Measurements from ENCODE around the gene TRIM46.
"Not testable (repeated sequence)": the region's sequence is repeated elsewhere in the genome, so short reads cannot be mapped to it uniquely, and the experiment has no call there.

The TRIM46 gene

DNA sequence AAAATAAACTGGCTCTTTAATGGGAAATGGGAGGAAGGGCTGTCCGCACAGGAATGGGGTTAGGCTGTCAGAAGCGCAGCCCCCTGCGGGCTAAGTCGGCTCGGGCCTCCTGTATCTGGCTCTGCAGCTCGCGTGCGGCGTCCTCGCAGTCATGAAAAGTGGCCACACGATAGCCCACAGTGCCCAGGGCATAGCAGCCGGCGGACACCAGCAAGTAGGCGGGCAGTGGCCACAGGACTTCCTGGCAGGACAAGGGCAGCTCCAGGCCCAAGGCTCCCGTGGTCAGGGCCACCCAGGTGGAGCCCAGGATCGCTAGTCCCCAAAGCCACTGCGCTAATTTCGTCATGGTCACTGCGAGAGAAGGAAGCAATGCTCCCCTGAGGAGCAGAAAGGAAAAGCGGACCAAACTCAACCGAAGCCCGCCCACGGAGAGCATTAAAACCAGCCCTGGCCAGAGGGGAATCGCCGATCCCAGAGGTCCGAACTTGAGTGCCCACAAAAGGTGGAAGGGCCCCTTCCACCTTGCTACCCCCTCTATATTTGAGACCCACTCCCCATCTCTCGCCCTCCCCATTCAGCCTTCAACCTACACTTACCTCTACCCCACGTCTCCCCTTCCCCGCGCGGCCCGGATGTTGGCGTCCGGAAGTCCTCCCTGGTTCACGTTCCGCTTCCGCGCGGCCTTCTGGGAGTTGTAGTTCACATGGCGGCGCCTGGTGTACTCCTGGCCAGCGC is 33.6 kb upstream of the TRIM46 start, which contains the start of gene DPM3:
Gene DPM3 (minus strand): TSS at position 637 of the 735 bp plus-strand sequence. CDS start 291 bp downstream, at position 346.
- peak; percentile 93 for DNase-seq

DNA sequence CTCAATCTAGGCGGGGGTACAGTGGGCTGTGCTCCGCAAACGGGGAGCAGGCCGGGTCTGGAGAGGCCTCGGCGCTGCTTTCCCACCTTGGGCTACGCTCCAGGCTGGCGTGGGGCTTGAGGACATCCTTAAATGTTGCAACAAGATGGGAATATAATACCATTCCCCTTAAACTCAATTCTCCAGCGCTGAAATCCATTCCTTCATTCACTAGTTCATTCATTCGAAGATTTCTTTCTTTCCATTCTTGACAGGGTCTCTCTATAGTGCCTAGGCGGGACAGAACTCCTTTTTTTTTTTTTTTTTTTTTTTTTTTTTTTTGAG is 33.1 kb upstream of the TRIM46 start:
- no peak for DNase-seq

DNA sequence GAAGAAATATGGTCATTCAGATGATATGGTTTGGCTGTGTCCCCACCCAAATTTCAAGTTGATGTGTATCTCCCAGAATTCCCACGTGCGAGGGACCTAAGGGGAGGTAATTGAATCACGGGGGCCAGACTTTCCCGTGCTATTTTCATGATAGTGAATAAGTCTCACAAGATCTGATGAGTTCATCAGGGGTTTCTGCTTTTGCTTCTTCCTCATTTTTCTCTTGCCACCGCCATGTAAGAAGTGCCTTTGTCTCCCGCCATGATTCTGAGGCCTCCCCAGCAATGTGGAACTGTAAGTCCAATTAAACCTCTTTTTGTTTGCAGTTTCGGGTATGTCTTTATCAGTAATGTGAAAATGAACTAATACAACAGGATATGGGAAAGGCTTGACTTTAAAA is 31.9 kb upstream of the TRIM46 start:
- DNase-seq: no peak

DNA sequence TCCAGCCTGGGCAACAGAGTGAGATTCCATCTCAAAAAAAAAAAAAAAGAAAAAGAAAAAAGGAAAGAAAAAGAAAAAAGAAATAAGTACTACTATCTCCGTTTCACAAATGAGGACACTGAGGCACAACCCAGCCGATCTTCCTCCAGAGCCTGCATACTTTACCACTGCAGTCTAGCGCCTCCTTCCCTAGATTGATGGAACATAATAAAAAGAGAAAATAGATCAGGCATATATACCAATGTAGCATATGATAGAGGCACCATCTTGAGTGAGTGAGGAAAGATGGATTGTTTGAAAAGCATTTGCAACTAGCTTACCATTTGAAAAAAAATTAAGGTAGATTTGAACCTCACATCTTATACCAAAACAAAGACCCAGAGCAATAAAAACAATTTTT is 28.2 kb upstream of the TRIM46 start:
- no peak for DNase-seq

DNA sequence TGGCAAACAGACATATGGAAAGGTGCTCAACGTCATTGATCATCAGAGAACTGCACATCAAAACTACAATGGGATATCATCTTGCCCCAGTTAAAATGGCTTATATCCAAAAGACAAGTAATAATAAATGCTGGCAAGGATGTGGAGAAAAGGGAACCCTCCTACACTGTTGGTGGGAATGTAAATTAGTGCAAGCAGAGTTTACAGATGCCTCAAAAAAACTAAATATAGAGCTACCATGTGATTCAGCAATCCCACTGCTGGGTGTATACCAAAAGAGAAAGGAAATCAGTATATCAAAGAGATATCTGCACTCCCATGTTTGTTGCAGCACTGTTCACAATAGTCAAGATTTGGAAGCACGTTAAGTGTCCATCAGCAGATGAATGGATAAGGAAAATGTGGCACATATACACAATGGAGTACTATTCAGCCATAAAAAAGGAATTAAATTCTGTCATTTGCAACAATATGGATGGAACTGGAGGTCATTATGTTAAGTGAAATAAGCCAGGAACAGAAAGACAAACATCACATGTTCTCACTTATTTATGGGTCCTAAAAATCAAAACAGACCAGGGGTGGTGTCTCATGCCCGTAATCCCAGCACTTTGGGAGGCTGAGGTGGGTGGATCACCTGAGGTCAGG is 17.5 kb upstream of the TRIM46 start:
- not testable (repeated sequence) for DNase-seq

DNA sequence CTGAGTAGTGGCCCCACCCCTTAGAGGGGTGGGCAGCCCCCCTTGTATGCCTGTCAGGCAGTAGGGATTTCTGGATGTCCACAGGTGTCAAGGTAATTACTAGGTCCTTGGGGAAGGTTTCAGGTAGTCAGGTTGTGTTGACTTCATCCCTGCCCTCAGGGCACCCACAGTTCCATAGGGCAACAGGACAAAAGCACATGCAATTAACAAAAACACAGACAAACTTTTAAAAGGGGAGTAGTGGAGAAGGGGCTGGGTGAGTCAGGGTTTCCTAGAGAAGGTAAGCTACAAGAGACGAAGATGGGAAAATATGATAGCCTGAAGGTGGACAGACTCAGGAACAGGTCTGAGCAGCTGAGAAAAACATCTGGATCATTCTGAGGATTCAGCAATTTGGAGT is 14.7 kb upstream of the TRIM46 start:
- DNase-seq: no peak

DNA sequence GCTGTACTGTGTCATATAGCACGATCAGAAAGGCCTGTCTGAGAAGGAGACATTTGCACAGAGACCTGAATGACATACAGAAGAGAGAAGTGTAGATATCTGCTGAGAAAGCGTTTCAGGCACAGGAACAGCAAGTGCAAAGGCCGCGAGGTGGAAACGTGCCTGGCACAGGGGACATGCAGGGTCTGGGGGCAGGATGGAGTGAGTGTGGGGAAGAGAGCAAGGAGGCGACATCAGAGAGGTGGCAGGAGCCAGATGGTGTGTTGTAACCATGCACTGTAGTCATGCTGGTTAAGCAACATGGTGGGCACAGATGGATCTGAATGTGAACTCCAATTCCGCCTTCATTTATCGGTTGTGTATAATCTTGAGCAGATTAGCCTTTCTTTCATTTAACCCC is 13.5 kb upstream of the TRIM46 start:
- no peak for DNase-seq

DNA sequence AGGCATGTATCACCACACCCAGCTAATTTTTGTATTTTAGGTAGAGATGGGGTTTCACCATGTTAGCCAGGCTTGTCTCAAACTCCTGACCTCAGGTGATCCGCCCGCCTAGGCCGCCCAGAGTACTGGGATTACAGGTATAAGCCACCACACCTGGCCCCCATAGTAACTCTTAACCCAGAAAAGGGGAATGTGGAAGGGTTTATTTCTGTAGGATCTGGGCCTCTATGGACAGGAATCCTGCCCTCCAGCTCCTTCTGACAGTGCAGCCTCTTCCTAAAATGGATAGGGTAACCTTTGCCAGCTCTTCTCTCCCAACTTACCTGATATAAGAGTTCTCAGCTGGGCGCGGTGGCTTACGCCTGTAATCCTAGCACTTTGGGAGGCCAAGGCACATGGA is 11.0 kb upstream of the TRIM46 start:
- not testable (repeated sequence) for DNase-seq

DNA sequence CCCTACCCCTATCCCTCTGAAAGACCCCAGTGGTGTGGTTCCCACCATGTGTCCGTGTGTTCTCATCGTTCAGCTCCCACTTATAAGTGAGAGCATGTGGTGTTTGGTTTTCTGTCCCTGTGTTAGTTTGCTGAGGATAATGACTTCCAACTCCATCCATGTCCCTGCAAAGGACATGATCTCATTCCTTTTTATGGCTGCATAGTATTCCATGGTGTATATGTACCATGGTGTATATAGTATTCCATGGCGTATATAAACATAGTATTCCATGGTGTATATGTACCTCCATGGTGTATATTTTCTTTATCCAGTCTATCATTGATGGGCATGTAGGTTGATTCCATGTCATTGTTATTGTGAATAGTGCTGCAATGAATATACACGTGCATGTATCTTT is 9.9 kb upstream of the TRIM46 start:
- not testable (repeated sequence) for DNase-seq

DNA sequence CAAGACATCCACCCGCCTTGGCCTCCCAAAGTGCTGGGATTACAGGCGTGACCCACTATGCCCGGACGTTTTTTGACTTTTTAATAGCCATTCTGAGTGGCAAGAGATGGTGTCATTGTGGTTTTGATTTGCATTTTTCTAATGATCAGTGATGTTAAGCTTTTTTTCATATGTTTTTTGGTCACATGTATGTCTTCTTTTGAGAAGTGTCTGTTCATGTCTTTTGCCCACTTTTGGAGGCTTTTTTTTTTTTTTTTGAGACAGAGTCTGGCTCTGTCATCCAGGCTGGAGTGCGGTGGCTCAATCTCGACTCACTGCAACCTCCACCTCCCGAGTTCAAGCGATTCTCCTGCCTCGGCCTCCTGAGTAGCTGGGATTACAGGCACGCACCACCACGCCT is 9.0 kb upstream of the TRIM46 start:
- DNase-seq: not testable (repeated sequence)

DNA sequence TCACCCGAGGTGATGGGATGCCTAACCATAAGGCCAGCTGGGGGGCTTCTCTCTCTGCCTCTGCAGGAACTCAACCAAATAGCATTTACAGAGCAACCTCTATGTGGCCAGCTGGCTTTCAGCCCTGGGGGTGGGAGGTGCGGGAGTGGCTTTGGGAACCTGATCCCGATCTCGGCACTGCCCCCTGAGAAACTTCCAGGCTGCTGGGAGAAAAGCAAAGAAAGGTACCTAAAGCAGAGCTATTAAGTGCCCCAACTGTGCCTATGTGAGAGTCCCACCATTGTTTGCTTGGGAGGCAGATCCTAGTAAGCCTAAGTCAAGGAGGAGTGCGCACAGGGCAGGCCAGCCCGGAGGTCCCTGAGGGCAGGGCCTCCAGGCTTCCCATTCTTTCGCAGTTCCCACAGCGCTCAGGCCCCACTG is 7.6 kb upstream of the TRIM46 start:
- DNase-seq: no peak

DNA sequence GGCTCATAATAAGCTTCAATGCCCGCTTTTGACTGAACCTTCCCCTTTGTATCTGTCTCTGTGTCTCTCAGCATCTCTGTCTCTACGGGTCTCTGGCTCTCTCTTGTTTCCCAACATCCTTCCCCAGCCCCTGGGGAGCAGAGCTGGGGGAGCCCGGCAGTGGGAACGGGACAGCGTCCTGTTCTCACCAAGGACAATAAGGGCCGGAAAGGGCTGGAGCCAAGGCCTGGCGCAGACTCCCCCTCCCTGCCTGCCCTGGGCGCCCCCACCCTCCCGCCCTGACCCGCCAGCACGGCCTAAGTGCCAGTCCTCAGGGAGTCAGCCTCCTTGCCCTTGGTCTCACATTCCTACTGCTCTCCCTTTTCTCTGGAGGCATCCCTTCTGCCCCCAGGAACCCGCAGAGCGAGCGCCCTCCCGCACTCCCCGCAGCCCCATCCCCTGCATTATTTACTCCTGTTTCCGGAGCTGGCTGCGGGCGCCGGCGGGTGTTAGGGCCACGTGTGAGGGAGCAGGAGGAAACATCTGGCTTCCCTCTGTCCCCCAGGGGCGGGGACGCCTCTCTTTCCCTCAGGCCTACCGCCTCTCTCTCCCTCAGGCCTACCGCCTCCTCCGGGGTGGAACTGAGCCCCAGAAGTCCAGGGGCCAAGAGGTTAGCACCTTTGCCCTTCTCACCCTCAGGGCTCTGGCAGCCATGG is 7.0 kb upstream of the TRIM46 start:
- no peak for DNase-seq

DNA sequence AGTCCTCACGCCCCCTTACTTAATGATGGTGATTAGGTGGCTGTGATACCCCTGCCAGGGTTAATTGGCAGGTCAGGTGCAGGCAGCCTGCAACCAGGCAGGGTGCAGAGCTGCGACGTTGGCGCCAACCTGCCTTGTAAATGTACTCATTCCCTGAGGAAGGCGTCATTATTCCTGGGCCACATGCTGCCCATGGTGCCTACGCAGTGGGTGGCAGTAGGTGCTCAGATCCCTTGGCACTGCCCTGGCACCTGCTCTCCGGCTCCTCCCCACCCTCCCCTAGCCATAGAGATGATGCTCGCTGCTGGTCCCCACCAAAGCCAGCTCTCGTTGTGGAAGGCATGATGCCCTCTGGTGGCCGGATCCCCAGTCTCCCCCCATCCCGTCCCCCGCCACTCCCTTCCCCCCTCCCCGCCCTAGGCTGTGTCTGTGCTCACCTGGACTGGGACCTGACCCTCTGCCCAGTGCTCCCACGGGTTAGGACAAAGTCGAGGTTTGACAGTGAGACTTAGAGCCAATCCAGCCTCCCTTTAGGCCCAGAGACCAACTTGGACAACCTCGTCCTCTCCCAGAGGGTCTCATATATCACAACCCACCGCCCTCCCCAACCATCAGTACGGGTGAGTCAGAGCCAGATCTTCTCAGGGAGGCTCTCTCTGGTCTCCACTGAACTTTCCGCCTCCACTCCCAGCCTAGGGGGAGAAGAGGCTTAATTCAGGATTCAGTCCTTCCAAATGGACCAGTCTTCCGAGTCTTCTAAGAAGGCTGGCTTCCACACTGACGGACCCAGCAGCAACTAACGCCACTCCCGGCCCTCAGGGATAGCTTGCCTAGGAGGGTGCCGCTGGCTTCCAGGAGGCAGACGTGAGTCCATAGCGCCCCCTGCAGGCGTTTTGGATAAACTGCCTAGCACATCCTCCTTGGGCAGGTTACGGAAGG is 6.2 kb upstream of the TRIM46 start:
- DNase-seq: peak; percentile 93

DNA sequence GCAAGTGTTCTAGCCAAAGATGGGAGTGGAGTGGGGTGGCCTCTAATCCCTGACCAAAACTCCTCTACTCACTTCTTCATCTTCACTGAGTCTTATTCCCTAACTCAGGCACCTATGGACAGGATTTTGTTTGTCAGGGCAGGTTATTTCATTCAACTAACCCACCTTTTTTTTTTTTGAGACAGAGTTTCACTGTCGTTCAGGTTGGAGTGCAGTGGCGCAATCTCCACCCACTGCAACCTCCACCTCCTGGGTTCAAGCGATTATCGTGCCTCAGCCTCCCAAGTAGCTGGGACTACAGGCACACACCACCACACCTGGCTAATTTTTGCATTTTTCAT is 5.6 kb upstream of the TRIM46 start:
- DNase-seq: not testable (repeated sequence)

DNA sequence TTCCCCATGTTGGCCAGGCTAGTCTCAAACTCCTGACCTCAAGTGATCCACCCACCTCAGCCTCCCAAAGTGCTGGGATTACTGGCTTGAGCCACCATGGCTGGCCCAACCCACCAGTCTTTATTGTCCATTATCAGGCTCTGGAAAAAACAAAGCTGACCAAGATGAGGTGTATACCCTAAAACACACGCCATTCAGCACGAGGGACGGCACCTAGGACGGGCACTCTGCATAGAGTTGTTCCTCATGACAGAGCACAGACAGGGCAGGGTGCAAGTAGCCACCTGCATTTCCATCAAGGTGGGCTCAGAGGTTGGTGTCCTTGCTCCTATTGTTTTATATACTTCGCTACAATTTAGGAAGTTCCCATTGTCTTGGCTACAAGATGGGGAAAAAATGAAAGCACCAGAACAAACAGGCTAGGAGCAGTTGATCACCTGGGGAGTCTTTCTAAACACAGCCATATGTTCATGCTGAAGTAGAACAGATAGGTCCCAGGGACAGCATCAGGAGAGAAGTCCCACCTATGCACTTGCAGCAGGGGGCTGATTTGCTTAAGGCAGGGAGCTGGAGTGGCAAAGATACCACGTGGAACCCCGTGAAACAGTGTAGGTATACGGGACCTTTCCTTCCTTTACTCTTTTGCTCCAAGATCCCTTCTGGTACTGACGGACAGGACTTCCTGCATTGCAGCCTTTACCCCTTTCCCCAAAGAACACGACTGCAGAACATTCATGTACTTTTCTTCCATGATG is 5.0 kb upstream of the TRIM46 start:
- DNase-seq: no peak

DNA sequence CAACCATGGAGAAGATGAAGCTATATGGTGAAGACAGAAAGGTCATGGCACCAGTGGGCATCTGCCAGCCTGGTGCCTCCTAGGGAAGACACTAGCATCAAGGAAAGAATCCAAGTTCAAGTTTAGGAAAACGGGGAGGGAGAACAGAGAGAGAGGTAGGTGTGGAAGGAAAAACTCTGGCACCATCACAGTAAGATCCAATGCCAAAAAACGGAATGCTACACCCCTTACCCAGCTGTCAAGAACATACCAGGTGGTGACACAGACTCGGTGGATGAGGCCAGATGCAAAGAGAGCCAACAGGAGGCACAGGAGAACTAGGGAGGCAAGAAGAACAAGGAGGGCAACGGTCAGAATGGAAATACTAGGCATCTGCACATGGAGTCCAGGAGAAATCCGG is 4.1 kb upstream of the TRIM46 start:
- no peak for DNase-seq

DNA sequence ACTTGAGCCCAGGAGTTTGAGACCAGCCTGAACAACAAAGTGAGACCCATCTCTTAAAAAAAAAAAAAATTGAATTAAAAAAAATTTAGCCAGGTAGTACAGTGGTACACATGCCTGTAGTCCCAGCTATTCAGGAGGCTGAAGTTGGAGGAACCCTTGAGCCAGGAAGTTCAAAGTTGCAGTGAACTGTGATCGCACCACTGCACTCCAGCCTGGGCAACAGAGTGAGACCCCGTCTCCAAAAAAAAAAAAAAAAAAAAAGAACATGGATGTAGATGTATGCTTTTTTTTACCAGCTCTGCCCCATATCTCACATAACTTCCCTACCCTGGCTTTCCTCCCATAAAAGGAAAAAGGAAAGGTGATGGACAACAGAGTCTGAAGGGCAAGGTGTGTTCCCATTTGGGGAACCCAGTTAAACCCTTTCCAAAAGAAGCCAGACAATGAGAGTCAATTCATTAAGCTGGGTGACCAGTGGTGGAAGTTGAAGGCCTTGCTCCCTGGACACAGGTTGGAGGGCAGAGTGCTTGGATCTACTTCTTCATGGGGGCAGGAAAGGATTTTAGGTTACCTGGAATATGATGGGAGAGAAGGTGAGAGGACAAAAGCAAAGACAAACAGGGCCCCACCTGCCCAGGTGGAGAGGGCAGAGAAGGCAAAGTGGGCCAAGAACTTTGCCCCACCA is 3.4 kb upstream of the TRIM46 start:
- DNase-seq: no peak

DNA sequence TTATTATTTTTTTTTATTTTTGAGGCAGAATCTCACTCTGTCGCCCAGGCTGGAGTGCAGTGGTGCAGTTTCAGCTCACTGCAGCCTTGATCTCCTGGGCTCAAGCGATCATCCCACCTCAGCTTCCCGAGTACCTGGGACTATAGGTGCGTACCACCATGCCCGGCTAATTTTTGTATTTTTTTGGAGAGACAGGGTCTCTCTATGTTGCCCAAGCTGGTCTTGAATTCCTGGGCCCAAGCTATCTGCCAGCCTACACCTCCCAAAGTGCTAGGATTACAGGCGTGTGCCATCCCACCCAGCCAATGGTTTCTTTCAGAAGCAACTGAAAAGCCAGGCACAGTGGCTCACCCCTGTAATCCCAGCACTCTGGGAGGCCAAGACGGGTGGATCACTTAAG is 2.8 kb upstream of the TRIM46 start:
- no peak for DNase-seq

DNA sequence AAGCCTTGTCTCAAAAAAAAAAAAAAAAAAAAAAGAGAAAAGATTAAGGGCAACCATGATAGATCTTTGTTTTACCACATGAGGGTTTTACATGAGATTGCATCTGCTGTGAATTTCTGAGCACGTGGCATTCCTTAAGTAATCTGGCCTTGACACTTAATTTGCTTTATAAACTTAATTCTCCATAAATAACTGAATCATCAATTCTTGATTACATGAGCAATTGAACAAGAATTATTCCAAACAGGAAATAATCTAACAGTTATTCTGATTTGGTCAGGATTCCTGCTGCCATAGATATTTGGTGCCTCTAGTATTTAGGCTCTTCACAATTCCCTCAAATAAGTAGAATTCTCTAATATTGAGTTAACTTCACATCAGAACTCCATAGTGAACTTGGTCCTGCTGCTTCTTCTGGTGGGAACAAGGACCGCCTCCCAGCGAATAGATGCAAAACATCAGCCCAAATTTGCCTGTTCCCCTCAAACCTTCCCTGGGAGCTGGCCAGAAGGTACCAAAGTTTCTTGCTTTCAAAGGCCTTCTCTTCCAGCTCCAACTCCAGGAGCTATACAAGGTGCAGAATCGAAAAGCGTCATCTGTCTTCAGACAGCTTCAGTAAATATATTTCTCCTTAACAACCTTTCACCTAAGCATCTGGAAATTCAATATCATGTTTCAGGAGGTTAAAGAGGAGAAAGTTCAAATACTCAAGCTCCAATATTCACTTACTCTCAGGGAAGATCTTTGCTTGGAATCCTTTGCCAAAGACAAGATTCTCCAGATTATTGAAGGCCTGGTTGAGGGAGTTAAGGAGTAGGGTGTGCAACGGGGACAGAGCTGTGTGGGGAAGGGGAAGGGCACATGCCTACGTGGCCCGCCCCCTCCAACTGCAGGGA is 1.6 kb upstream of the TRIM46 start:
- no peak for DNase-seq

DNA sequence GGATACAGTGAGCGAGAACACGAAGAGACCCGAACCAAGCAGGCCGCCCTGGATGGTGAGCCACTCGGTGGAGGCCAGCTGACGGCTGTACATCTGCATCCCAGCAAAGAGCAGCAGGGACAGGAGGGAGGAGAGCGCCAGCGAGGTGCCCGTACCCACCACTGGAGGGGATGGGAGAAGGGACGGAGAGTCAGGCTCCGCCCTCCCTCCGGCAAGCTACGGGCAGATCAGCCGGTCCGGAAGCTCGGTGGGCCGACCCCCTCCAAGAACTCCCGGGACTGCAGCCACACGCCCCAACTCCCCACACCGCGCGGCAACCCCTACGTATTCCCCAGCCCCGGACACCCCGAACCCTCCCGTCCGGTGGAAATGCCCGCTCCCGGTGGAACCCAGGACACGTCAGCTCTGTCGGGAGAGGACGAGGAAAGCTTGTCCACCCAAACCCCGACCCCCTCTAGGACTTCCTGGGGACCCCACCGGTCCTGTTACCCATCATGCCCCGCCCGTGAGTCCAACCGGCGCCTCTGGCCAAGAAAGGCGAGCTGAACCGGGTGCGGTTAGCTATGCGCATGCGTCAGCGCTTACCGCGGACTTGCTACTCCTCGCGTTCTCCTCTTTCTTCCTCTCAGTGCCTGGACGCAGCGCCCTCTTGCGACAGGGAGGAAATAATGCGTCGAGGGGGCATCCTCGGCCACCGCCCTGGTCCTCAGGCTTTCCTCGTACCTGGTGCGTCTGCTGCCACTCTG is 744 bp upstream of the TRIM46 start, which contains the start of gene KRTCAP2:
Gene KRTCAP2 (minus strand): TSS at position 573 of the 746 bp plus-strand sequence. CDS start 80 bp downstream, at position 493.
- peak; percentile 98 for DNase-seq
